ENCODE results near the gene ERBB3.

- TF ChIP-seq CTCF (IDR thresholded peaks at IDR 0.05; ENCODE audit: low read depth, low read length, poor library complexity, severe bottlenecking): peak; percentile 67
- TF ChIP-seq EZH2phosphoT487 (IDR thresholded peaks at IDR 0.05; ENCODE audit: borderline replicate concordance, low read length): no peak
Observed at GRCh38 chr12:56078931-56079722, 838 bp upstream of the ERBB3 start.

Measured in DOHH2 (cell line).